Tibial nerve (tissue), 4 donors: ENCODE results near the gene EFCAB9.

Experiments
- CTCF ChIP-seq, 5 experiments: fragments of 200-600 bp in 3 of 5; fragments of 450-650 bp in 2 of 5; sonication (generic) in 3 of 5; IDR thresholded peaks; one replicate each; pipeline ENCODE4 v1.5.1; 2016 to 2019; ENCODE audit warnings: antibody characterized with exemption in 5 of 5, mild to moderate bottlenecking in 3 of 5, moderate library complexity in 2 of 5
- EP300 ChIP-seq, 2 donors: sonication (generic); formaldehyde crosslinking; IDR thresholded peaks; one replicate each; pipeline ENCODE4 v1.6.1; 2017; ENCODE audit warnings: antibody characterized with exemption in 2 of 2, mild to moderate bottlenecking in 1 of 2
- POLR2A ChIP-seq, 2 donors: fragments of 450-650 bp; IDR thresholded peaks; one replicate each; pipeline ENCODE4 v1.6.1; 2017; ENCODE audit warnings: antibody characterized with exemption in 2 of 2, mild to moderate bottlenecking in 2 of 2, moderate library complexity in 2 of 2

DNA sequence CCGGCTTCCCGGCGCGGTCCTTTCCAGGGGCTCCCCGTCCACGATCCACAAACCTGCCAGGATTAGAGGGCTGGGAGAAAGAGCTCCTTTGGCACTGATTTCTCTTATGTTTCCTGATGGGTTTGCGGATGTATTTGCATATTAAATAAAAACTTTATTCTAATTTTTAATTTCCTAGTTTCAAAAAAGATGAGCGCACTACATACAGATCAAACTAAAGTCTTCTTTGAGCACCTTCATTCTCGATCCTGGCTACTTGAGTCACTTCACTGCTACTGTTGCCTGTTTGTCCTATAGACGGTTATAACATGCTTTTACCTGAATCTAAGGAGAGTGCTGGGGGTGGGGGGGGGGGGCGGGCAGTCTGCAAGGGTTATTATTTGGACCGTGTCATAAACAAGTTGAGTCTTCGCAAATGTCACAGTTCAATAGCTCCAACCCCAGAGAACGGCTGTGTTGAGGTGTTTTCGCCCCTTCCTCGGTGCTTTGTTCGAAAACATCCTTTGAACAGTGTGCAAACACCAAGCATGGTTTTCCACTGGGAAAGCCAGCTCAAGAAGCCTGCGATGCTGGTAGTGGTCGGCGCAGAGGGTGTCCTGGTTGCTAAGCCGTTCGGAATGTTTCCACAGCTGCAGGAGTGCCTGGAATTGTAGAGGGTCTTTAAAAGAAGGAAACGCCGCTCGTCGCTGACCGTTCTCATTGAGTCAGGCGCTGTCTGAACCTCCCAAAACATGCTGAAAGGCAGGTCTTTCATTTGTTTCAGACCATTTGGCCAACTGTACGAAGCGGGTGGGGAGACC is 4.9 kb upstream of the EFCAB9 start:
- TF ChIP-seq CTCF (IDR thresholded peaks at IDR 0.05) (no peak), POLR2A (IDR thresholded peaks at IDR 0.05) (no peak), EP300 (IDR thresholded peaks at IDR 0.05) (no peak)
